Liver (tissue), 9 donors: ENCODE measurements around the gene SAPCD2. TPM values are rescaled to one million over a fixed set of nuclear protein-coding genes. Genes with fewer than 3 reads are reported as not detected.
"Not testable (repeated sequence)": the region's sequence is repeated elsewhere in the genome, so short reads cannot be mapped to it uniquely, and the experiment has no call there.

Experiments used
- DNase-seq: peaks from one replicate; pipeline ENCODE4 v3.0.0-alpha.2; 2017; ENCODE audit warnings: low spot score
- H3K27ac ChIP-seq, 2 donors: one replicate each; pipeline ENCODE4 v1.7.0; 2013; ENCODE audit warnings: inconsistent platforms in 2 of 2, low read length in 2 of 2, control low read depth in 1 of 2, low read depth in 1 of 2, mild to moderate bottlenecking in 1 of 2
- H3K27me3 ChIP-seq, 4 donors: one replicate each; pipeline versions ENCODE4 v1.6.1 to v1.7.0; 2013; ENCODE audit warnings: low read length in 3 of 4, inconsistent platforms in 1 of 4, mild to moderate bottlenecking in 1 of 4, moderate library complexity in 1 of 4; ENCODE audit not compliant: control insufficient read depth in 4 of 4, insufficient read depth in 4 of 4
- H3K36me3 ChIP-seq, 4 donors: one replicate each; pipeline versions ENCODE4 v1.6.1 to v1.7.0; 2013; ENCODE audit warnings: low read length in 3 of 4, mild to moderate bottlenecking in 3 of 4, low read depth in 1 of 4, moderate library complexity in 1 of 4; ENCODE audit not compliant: control insufficient read depth in 4 of 4, insufficient read depth in 3 of 4
- H3K4me1 ChIP-seq, 4 donors: one replicate each; pipeline versions ENCODE4 v1.6.1 to v1.7.0; 2013; ENCODE audit warnings: low read length in 3 of 4, mild to moderate bottlenecking in 3 of 4, moderate library complexity in 1 of 4; ENCODE audit not compliant: control insufficient read depth in 4 of 4, insufficient read depth in 4 of 4
- H3K4me3 ChIP-seq, 3 donors: one replicate each; pipeline versions ENCODE4 v1.6.1 to v1.7.0; 2013; ENCODE audit warnings: low read length in 3 of 3, control low read depth in 1 of 3, low read depth in 1 of 3, mild to moderate bottlenecking in 1 of 3
- H3K9ac ChIP-seq, 2 donors: one replicate each; pipeline ENCODE4 v1.7.0; 2013; ENCODE audit warnings: low read length in 2 of 2, mild to moderate bottlenecking in 2 of 2, moderate library complexity in 2 of 2, control low read depth in 1 of 2, low read depth in 1 of 2
- H3K9me3 ChIP-seq, 4 donors: one replicate each; pipeline versions ENCODE4 v1.6.1 to v1.7.0; 2013; ENCODE audit warnings: low read length in 3 of 4; ENCODE audit not compliant: control insufficient read depth in 4 of 4
- CTCF ChIP-seq: fragments of 150-350 bp; IDR thresholded peaks from 2 replicates; pipeline ENCODE4 v1.5.1; 2017; ENCODE audit warnings: improper control_type of control experiment, low read depth, low read length; ENCODE audit not compliant: missing input control
- EGR1 ChIP-seq, 2 donors: IDR thresholded peaks; 2 replicates each; pipeline ENCODE4 v1.6.1; 2016 to 2018; ENCODE audit warnings: antibody characterized with exemption in 2 of 2, low read depth in 2 of 2
- FOXA1 ChIP-seq: IDR thresholded peaks from 2 replicates; pipeline ENCODE4 v1.6.1; 2016; ENCODE audit warnings: antibody characterized with exemption
- GABPA ChIP-seq, 2 donors: IDR thresholded peaks in 1 of 2; conservative IDR thresholded peaks in 1 of 2; 2 replicates each; pipeline ENCODE4 v1.6.1; 2016; ENCODE audit warnings: antibody characterized with exemption in 2 of 2, mild to moderate bottlenecking in 1 of 2, moderate library complexity in 1 of 2
- HNF4A ChIP-seq, 2 donors: conservative IDR thresholded peaks; 2 replicates each; pipeline ENCODE4 v1.6.1; 2016; ENCODE audit warnings: antibody characterized with exemption in 2 of 2, mild to moderate bottlenecking in 2 of 2
- JUND ChIP-seq, 2 donors: IDR thresholded peaks; 2 replicates each; pipeline ENCODE4 v1.6.1; 2016; ENCODE audit warnings: antibody characterized with exemption in 2 of 2
- MAX ChIP-seq: IDR thresholded peaks from 2 replicates; pipeline ENCODE4 v1.6.1; 2016; ENCODE audit warnings: antibody characterized with exemption
- RAD21 ChIP-seq, 2 donors: IDR thresholded peaks; 2 replicates each; pipeline ENCODE4 v1.6.1; 2016; ENCODE audit warnings: antibody characterized with exemption in 2 of 2, mild to moderate bottlenecking in 2 of 2
- ZBTB33 ChIP-seq: IDR thresholded peaks from 2 replicates; pipeline ENCODE4 v1.6.1; 2016; ENCODE audit warnings: antibody characterized with exemption
- WGBS: extraction: QIAGEN DNeasy Blood & Tissue Kit; methylation state at CpG from one replicate; pipeline ENCODE4 v1.1.7; 2013; 5-methylcytosine and 5-hydroxymethylcytosine counted together
- polyA plus RNA-seq, 2 donors: library from polyadenylated mRNA; stranded (reverse) in 1 of 2; unstranded in 1 of 2; fragments of 200-250 nt in 1 of 2; fragments of >200 nt in 1 of 2; fragmentation: Nextera tagmentation in 1 of 2; extraction: Ambion mirVana in 1 of 2; gene quantifications; one replicate each; pipeline versions ENCODE4 v1.2.1 to v1.2.3, GENCODE V29; 2013 to 2015
- total RNA-seq, 2 donors: library from RNA; depleted of rRNA; stranded (reverse); fragments of >200 nt; gene quantifications; one replicate each; pipeline ENCODE4 v1.2.3, GENCODE V29; 2014
- donor health status: healthy.
- donor health status: healthy.
- donor health status: healthy.
- donor health status: healthy.
- donor health status: healthy.

Gene SAPCD2
- total and polyA plus RNA-seq, 4 donors: 0.06 to 1.8 (median 0.23) TPM

GRCh38 chr9:137064880-137065164 lies 5.5 kb downstream of the SAPCD2 start:
- H3K27ac ChIP-seq: no peak overlapping the region
- H3K4me3 ChIP-seq: no peak overlapping the region
- TF ChIP-seq GABPA (IDR thresholded peaks at IDR 0.05 in 1 of 2, conservative IDR thresholded peaks at IDR 0.05 in 1 of 2): no peak
- 73% methylated on average over 12 of the region's 12 CpGs for WGBS
- DNase-seq: no peak
- no peak overlapping the region for H3K9ac ChIP-seq
- H3K4me1 ChIP-seq: peaks cover 0 to 7% (median under 1%) of the 10 kb centered on the region in 4 donors
- H3K36me3 ChIP-seq: no peaks in the 10 kb centered on the region
- no peaks in the 10 kb centered on the region for H3K9me3 ChIP-seq
- H3K27me3 ChIP-seq: peaks cover 0 to 13% (median 1%) of the 10 kb centered on the region in 4 donors

GRCh38 chr9:137064027-137064879 lies 6.1 kb downstream of the SAPCD2 start:
- H3K27ac ChIP-seq: no peak overlapping the region
- peaks cover 0 to 6% (median 0%) of the 10 kb centered on the region in 4 donors for H3K4me1 ChIP-seq
- H3K36me3 ChIP-seq: no peaks in the 10 kb centered on the region
- DNase-seq: peak; percentile 85
- TF ChIP-seq RAD21 (IDR thresholded peaks at IDR 0.05) (peak; percentile 75 to 92), JUND (IDR thresholded peaks at IDR 0.05) (no peak), HNF4A (conservative IDR thresholded peaks at IDR 0.05) (peak in 1 of 2 donors; percentile 24), CTCF (peak; percentile 94)
- H3K4me3 ChIP-seq: no peak overlapping the region
- no peak overlapping the region for H3K9ac ChIP-seq
- no peaks in the 10 kb centered on the region for H3K9me3 ChIP-seq
- H3K27me3 ChIP-seq: peaks cover 0 to 10% (median 0%) of the 10 kb centered on the region in 4 donors
- WGBS: 45% methylated on average over 55 of the region's 55 CpGs

GRCh38 chr9:137063311-137064026 lies 6.9 kb downstream of the SAPCD2 start:
- Histone ChIP-seq H3K4me1 (peaks cover 0 to 6% (median 0%) of the 10 kb centered on the region in 4 donors), H3K27ac (no peak overlapping the region), H3K36me3 (no peaks in the 10 kb centered on the region), H3K9me3 (no peaks in the 10 kb centered on the region), H3K4me3 (no peak overlapping the region), H3K27me3 (peaks cover 0 to 4% (median 0%) of the 10 kb centered on the region in 4 donors), H3K9ac (no peak overlapping the region)
- WGBS: 82% methylated on average over 26 of the region's 26 CpGs
- DNase-seq: no peak
- TF ChIP-seq ZBTB33 (no peak), FOXA1 (no peak), EGR1 (IDR thresholded peaks at IDR 0.05; ENCODE audit: low read depth in 2 of 2) (no peak), RAD21 (IDR thresholded peaks at IDR 0.05) (no peak), MAX (no peak)

- DNase-seq, H3K9me3 ChIP-seq, H3K4me3 ChIP-seq, H3K9ac ChIP-seq, H3K36me3 ChIP-seq, H3K4me1 ChIP-seq, H3K27me3 ChIP-seq, H3K27ac ChIP-seq: not testable (repeated sequence)
- 93% methylated on average over 9 of the region's 9 CpGs for WGBS
Measured at GRCh38 chr9:137062798-137063197, 7.6 kb downstream of the SAPCD2 start.
